Measurements from ENCODE around the gene WBP2. TPM values are rescaled to one million over a fixed set of nuclear protein-coding genes. Genes with fewer than 3 reads are reported as not detected.
A peak's percentile ranks its signal among the peaks of the same experiment; 100 is the strongest.

Gene WBP2
- total and polyA plus RNA-seq, 9 of the 15 experiments (the other 6 are each of a cell fraction or from before 2014, with no cell fraction given), result 2.2 to 74.3 (median 20.0) TPM

DNA sequence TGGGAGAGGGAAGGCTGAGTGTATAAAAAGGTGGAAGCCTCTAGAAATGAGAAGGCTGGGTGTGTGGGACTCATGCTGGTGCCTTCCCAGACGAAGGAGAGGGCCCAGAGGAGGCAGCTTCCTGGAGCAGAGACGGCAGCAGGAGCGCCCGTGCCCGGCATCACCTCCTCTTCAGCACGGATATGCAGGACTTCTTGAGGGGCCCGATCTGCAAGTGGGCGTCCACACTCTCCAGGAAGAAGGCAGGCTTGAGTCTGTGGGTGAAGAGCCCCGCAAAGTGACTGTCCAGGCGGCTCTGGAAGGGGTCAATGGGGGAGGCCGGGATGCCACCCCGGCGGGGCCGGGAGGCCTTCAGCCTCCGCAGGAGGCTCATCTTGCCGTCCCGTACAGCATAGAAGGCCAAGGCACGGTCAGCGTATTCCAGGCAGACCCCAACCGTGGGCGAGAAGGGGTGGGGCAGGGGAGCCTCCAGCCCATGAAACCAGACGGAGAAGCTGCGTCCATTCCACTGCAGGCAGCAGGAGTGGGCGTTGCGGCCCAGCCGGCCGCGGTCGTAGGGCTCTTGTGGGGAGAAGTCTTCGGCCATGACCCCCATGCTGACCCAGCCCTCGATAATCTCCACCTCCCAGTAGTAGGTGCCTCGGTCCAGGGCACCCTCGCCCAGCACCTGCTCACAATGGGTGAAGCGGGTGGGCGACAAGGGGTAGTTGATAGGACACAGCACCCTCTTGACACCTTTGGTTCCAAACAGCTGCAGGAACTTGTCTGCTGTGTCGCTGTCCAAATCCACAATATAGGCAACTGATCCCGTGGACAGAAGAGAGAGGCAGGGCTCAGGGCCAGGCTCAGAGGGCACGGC is 19.4 kb upstream of the WBP2 start:
- POLR2A ChIA-PET, result interaction anchor here (0.6 to 15.8 kb wide), 8 partner anchors 16 to 98 kb away, joined by 3 to 169 read pairs (median 6); partner anchors contain the start of genes TRIM65, UNC13D and WBP2
- Histone ChIP-seq H3K9me3 (replicated peaks; ENCODE audit: control insufficient read depth, insufficient read depth, low read depth, low read length) (no peaks in the 10 kb centered on the region), H3K4me1 (replicated peaks in 1 of 2; ENCODE audit: control insufficient read depth in 2 of 2, insufficient read depth in 2 of 2, low read length in 2 of 2) (peaks cover 8 to 75% of the 10 kb centered on the region in 2 experiments), H3K4me3 (no peak overlapping the region), H3K9ac (ENCODE audit: insufficient read depth in 1 of 2, low read depth in 2 of 2, low read length in 2 of 2) (peak overlapping the region in 1 of 2 experiments; percentile 48; a peak in 1 of 4 replicates), H3K9me1 (ENCODE audit: control insufficient read depth, insufficient read depth, low read length) (no peaks in the 10 kb centered on the region), H3K79me2 (ENCODE audit: control insufficient read depth, insufficient read depth, low read length) (no peaks in the 10 kb centered on the region), H2AFZ (ENCODE audit: low read depth, low read length) (no peak overlapping the region), H3K4me2 (ENCODE audit: insufficient read depth, low read length) (no peak overlapping the region), H4K20me1 (replicated peaks; ENCODE audit: control insufficient read depth, insufficient read depth, low read length) (no peaks in the 10 kb centered on the region), H3K27ac (ENCODE audit: extremely low read depth, low read depth, low read length) (no peak overlapping the region), H3K27me3 (ENCODE audit: control insufficient read depth in 2 of 2, insufficient read depth in 2 of 2, low read length in 2 of 2) (no peaks in the 10 kb centered on the region), H3K36me3 (ENCODE audit: control insufficient read depth, insufficient read depth, low read length) (no peaks in the 10 kb centered on the region)
- TF ChIP-seq EGR1 (conservative IDR thresholded peaks at IDR 0.05) (peak; percentile 27), ZNF75A (CRISPR knock-in tag; IDR thresholded peaks at IDR 0.05) (no peak)
- TF ChIP-seq, protein P1, sequence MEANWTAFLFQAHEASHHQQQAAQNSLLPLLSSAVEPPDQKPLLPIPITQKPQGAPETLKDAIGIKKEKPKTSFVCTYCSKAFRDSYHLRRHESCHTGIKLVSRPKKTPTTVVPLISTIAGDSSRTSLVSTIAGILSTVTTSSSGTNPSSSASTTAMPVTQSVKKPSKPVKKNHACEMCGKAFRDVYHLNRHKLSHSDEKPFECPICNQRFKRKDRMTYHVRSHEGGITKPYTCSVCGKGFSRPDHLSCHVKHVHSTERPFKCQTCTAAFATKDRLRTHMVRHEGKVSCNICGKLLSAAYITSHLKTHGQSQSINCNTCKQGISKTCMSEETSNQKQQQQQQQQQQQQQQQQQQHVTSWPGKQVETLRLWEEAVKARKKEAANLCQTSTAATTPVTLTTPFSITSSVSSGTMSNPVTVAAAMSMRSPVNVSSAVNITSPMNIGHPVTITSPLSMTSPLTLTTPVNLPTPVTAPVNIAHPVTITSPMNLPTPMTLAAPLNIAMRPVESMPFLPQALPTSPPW (CRISPR knock-in tag; IDR thresholded peaks at IDR 0.05), result no peak
- ATAC-seq (no peak), FAIRE-seq (no peak), DNase-seq (ENCODE audit: extremely low read depth in 1 of 4, low spot score in 3 of 4) (peak in 1 of 4 experiments; percentile 9)
- CTCF ChIA-PET (ENCODE audit: low intra/inter-chr PET ratio), result no interaction called here
- BruUV-seq (replicated peaks), result no TSS peak
- intact Hi-C loops (cut with micrococcal nuclease) (no loop called here), in situ Hi-C loops (cut with MboI) (no loop called here)
- 74% methylated on average over 26 of the region's 38 CpGs for WGBS (ENCODE audit: insufficient coverage, low coverage, missing lambda C conversion rate)

All from K562 (cell line).